K562 (cell line): Measurements from ENCODE around the gene LTBP1. TPM values are rescaled to one million over a fixed set of nuclear protein-coding genes. Genes with fewer than 3 reads are reported as not detected.

Source experiments
- ATAC-seq: fragments of 200-7000 bp; cut with Tn5 transposase; 3 replicates; pipeline ENCODE4 v1.9.1; 2020; ENCODE audit warnings: moderate library complexity
- BruUV-seq: library from RNA; stranded (reverse); fragments of 400-500 nt; replicated peaks from 2 replicates; lab custom pipeline; 2021; lab: Mats Ljungman, UMichigan
- CTCF ChIA-PET: fragments of 300-600 bp; formaldehyde crosslinking; extraction: SDS; loops from one replicate; lab custom pipeline; 2021; ENCODE audit warnings: low intra/inter-chr PET ratio; lab: Yijun Ruan, JAX
- POLR2A ChIA-PET: fragments of 300-600, 350-650 bp; sonication (Branson Sonifier 250); formaldehyde crosslinking; extraction: SDS; loops from one replicate; lab custom pipeline; 2021; ENCODE audit warnings: antibody characterized with exemption, inconsistent platforms; lab: Yijun Ruan, JAX
- DNase-seq, 4 experiments: peaks; one replicate each; pipeline versions ENCODE4 v3.0.0 to v3.0.0-alpha.2; 2011 to 2018; ENCODE audit warnings: low spot score in 3 of 4, mixed read lengths in 3 of 4; ENCODE audit errors: extremely low read depth in 1 of 4
- FAIRE-seq: peaks from 2 replicates; lab custom pipeline; 2011; peaks lifted over from hg19 to GRCh38; lab: Jason Lieb, UNC
- H2AFZ ChIP-seq: 2 replicates; pipeline ENCODE4 v1.6.0; 2011; ENCODE audit warnings: low read depth, low read length, control low read depth, inconsistent platforms
- H3K27ac ChIP-seq: fragments of 200-600 bp; 3 replicates; pipeline ENCODE4 v1.8.0; 2011; ENCODE audit warnings: low read depth, mild to moderate bottlenecking, control low read depth, inconsistent platforms, low read length, moderate library complexity, mixed read lengths; ENCODE audit errors: extremely low read depth
- H3K27me3 ChIP-seq, 2 experiments: fragments of 300-600 bp in 1 of 2; 2 replicates in 1 of 2; 3 replicates in 1 of 2; pipeline versions ENCODE4 v1.6.0 to v1.8.0; 2011; ENCODE audit warnings: inconsistent platforms in 2 of 2, low read length in 2 of 2, mild to moderate bottlenecking in 1 of 2, mixed read lengths in 1 of 2, moderate library complexity in 1 of 2; ENCODE audit not compliant: control insufficient read depth in 2 of 2, insufficient read depth in 2 of 2
- H3K36me3 ChIP-seq: fragments of 300-600 bp; 3 replicates; pipeline ENCODE4 v1.8.0; 2011; ENCODE audit warnings: mild to moderate bottlenecking, low read length, inconsistent platforms; ENCODE audit not compliant: control insufficient read depth, insufficient read depth
- H3K4me1 ChIP-seq, 2 experiments: fragments of 200-600 bp in 1 of 2; replicated peaks in 1 of 2; 2 replicates in 1 of 2; 3 replicates in 1 of 2; pipeline versions ENCODE4 v1.5.1 to v1.8.0; 2011; ENCODE audit warnings: inconsistent platforms in 2 of 2, low read length in 2 of 2, mild to moderate bottlenecking in 1 of 2, mixed read lengths in 1 of 2, moderate library complexity in 1 of 2; ENCODE audit not compliant: control insufficient read depth in 2 of 2, insufficient read depth in 2 of 2
- H3K4me2 ChIP-seq: 2 replicates; pipeline ENCODE4 v1.6.1; 2011; ENCODE audit warnings: low read length, control low read depth, inconsistent platforms, mixed read lengths; ENCODE audit not compliant: insufficient read depth
- H3K4me3 ChIP-seq: fragments of 200-600 bp; sonication (generic), shearing (Covaris generic); 2 replicates; pipeline ENCODE4 v1.5.1; 2016; ENCODE audit warnings: control low read depth, inconsistent platforms
- H3K79me2 ChIP-seq: fragments of 200-600 bp; 3 replicates; pipeline ENCODE4 v1.8.0; 2011; ENCODE audit warnings: low read length, inconsistent platforms; ENCODE audit not compliant: control insufficient read depth, insufficient read depth
- H3K9ac ChIP-seq, 2 experiments: 2 replicates each; pipeline versions ENCODE4 v1.6.0 to v1.6.1; 2011; ENCODE audit warnings: low read depth in 2 of 2, low read length in 2 of 2, control low read depth in 1 of 2, inconsistent platforms in 1 of 2, mild to moderate bottlenecking in 1 of 2, mixed read lengths in 1 of 2; ENCODE audit not compliant: insufficient read depth in 1 of 2
- H3K9me1 ChIP-seq: one replicate; pipeline ENCODE4 v1.6.0; 2011; ENCODE audit warnings: inconsistent platforms, mild to moderate bottlenecking, low read length, moderate library complexity; ENCODE audit not compliant: control insufficient read depth, insufficient read depth
- H3K9me3 ChIP-seq: replicated peaks from 2 replicates; pipeline ENCODE4 v1.5.1; 2011; ENCODE audit warnings: low read depth, low read length, inconsistent platforms; ENCODE audit not compliant: control insufficient read depth, insufficient read depth
- H4K20me1 ChIP-seq: replicated peaks from 2 replicates; pipeline ENCODE4 v1.6.1; 2011; ENCODE audit warnings: low read length, inconsistent platforms, mixed read lengths; ENCODE audit not compliant: control insufficient read depth, insufficient read depth
- ARHGAP35 ChIP-seq: fragments of 450-650 bp; IDR thresholded peaks from 2 replicates; pipeline ENCODE4 v1.6.1; 2018; ENCODE audit not compliant: partially characterized antibody
- CHAMP1 ChIP-seq: fragments of 450-650 bp; IDR thresholded peaks from 2 replicates; pipeline ENCODE4 v1.6.1; 2016; ENCODE audit warnings: mild to moderate bottlenecking
- KAT2B ChIP-seq: IDR thresholded peaks from one replicate; pipeline ENCODE4 v1.6.1; 2012; ENCODE audit warnings: low read depth, mild to moderate bottlenecking, control low read depth, inconsistent platforms, low read length, moderate library complexity
- NCOA1 ChIP-seq: fragments of 450-650 bp; IDR thresholded peaks from 2 replicates; pipeline ENCODE4 v1.6.1; 2016; ENCODE audit warnings: low read depth
- TSC22D4 ChIP-seq: fragments of 450-650 bp; IDR thresholded peaks from 2 replicates; pipeline ENCODE4 v1.6.1; 2016; ENCODE audit warnings: missing genetic modification characterization, missing biosample characterization, control low read depth
- WGBS: fragments of 100-300 bp; shearing (Covaris generic); methylation state at CpG from one replicate; pipeline ENCODE4 v1.1.6; 2016; ENCODE audit warnings: low coverage, mixed read lengths; ENCODE audit not compliant: insufficient coverage; ENCODE audit errors: missing lambda C conversion rate; 5-methylcytosine and 5-hydroxymethylcytosine counted together
- in situ Hi-C: fragments of 300-500 bp; cut with MboI; formaldehyde crosslinking; loops from 4 replicates; pipeline ENCODE4 v1.15.0; 2018; ENCODE audit warnings: inconsistent platforms, mixed read lengths
- intact Hi-C: fragments of 100-400 bp; cut with micrococcal nuclease; formaldehyde crosslinking; loops from 2 replicates; pipeline ENCODE4 v1.14.2; 2022
- polyA plus RNA-seq, 8 experiments: library from polyadenylated mRNA; depleted of rRNA in 4 of 8; stranded (reverse) in 5 of 8; unstranded in 3 of 8; fragments of >200 nt; fragmentation: Nextera tagmentation in 2 of 8; fragmentation: Illumina TruSeq in 1 of 8; extraction: Ambion mirVana in 2 of 8; extraction: Trizol in 1 of 8; gene quantifications; 2 replicates each; pipeline versions ENCODE4 v1.2.1 to v1.2.3, GENCODE V29; 2011 to 2014; ENCODE audit warnings: inconsistent platforms in 1 of 8, missing spikeins in 1 of 8
- total RNA-seq, 7 experiments: library from RNA; depleted of rRNA in 6 of 7; stranded (reverse); fragments of >200 nt in 6 of 7; fragmentation: Illumina TruSeq in 2 of 7; extraction: Trizol in 2 of 7; gene quantifications; 2 replicates each; pipeline versions ENCODE4 v1.2.1 to v1.2.3, GENCODE V29; 2011 to 2021; ENCODE audit warnings: low replicate concordance in 1 of 7
- TF ChIP-seq, protein P1 (sequence below): fragments of 450-650 bp; formaldehyde crosslinking; IDR thresholded peaks from 2 replicates; pipeline ENCODE4 v1.4.0; 2020; ENCODE audit warnings: mild to moderate bottlenecking, mixed read lengths

Gene LTBP1
- total and polyA plus RNA-seq, 9 of the 15 experiments (the other 6 are each of a cell fraction or from before 2014, with no cell fraction given): 3.6 to 16.4 (median 8.5) TPM

- Histone ChIP-seq H3K9me3 (no peaks in the 10 kb centered on the region), H3K9ac (no peak overlapping the region), H3K79me2 (no peaks in the 10 kb centered on the region), H3K27ac (no peak overlapping the region), H2AFZ (no peak overlapping the region), H3K36me3 (no peaks in the 10 kb centered on the region), H4K20me1 (no peaks in the 10 kb centered on the region), H3K4me3 (no peak overlapping the region), H3K9me1 (peaks cover 3% of the 10 kb centered on the region), H3K4me2 (no peak overlapping the region), H3K27me3 (no peaks in the 10 kb centered on the region), H3K4me1 (no peaks in the 10 kb centered on the region)
- intact Hi-C loops: no loop called here
- DNase-seq (no peak), ATAC-seq (no peak), FAIRE-seq (no peak)
- POLR2A ChIA-PET: no interaction called here
- CTCF ChIA-PET: no interaction called here
- TF ChIP-seq TSC22D4 (tag) (no peak), KAT2B (no peak), CHAMP1 (no peak), NCOA1 (no peak), ARHGAP35 (no peak)
- TF ChIP-seq, protein P1, sequence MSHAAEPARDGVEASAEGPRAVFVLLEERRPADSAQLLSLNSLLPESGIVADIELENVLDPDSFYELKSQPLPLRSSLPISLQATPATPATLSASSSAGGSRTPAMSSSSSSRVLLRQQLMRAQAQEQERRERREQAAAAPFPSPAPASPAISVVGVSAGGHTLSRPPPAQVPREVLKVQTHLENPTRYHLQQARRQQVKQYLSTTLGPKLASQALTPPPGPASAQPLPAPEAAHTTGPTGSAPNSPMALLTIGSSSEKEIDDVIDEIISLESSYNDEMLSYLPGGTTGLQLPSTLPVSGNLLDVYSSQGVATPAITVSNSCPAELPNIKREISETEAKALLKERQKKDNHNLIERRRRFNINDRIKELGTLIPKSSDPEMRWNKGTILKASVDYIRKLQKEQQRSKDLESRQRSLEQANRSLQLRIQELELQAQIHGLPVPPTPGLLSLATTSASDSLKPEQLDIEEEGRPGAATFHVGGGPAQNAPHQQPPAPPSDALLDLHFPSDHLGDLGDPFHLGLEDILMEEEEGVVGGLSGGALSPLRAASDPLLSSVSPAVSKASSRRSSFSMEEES: no peak
- no TSS peak for BruUV-seq
- in situ Hi-C loops: no loop called here
- 15% methylated on average over 4 of the region's 4 CpGs for WGBS
These were observed 391.2 kb downstream of the LTBP1 start for GRCh38 chr2:33337981-33338380.
